HG03066 (cell line): Measurements from ENCODE around the gene LYRM9.
"Not testable (repeated sequence)": the region's sequence is repeated elsewhere in the genome, so short reads cannot be mapped to it uniquely, and the experiment has no call there.

Source experiments
- ATAC-seq: cut with Tn5 transposase; IDR thresholded peaks from one replicate; pipeline ENCODE4 v1.9.1; 2021; ENCODE audit warnings: low read depth; ENCODE audit not compliant: unreplicated experiment

Gene LYRM9

DNA sequence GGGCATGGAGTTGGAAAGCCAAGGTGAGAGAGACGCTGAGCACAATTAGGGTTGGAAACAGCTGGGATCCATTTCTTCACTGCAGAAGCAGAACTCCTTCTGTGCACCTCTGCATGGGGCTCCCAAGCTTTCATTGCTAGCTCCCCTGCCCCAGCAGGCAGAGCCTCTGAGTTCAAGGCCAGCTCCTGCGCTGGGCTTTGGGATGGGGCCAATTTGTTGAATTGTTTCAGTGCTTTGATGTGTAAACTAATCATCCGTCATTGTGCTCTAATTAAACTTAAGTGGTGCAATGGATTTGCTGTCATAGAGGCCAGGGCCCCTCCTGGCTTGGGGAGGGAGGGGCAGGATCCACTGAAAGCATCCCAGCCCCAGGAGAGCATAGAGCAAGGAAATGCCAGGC is 13.5 kb upstream of the LYRM9 start:
- no peak for ATAC-seq

DNA sequence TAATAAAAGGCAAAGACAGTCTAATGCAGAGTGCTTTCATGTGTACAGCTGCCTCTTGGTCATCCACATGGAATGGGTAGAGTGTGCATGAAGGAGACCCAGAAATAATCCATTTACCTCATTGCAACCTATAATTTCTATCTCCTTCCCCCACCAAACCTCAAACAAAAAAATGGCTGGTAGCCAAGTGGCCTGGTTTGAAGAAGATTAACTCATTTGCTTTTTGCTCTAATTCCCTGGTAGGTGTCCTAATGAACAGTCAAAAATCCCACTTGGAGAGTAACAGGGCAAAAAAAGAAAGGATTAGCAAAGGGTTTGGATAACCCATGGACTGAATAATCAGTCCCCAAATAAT is 13.0 kb upstream of the LYRM9 start:
- no peak for ATAC-seq

DNA sequence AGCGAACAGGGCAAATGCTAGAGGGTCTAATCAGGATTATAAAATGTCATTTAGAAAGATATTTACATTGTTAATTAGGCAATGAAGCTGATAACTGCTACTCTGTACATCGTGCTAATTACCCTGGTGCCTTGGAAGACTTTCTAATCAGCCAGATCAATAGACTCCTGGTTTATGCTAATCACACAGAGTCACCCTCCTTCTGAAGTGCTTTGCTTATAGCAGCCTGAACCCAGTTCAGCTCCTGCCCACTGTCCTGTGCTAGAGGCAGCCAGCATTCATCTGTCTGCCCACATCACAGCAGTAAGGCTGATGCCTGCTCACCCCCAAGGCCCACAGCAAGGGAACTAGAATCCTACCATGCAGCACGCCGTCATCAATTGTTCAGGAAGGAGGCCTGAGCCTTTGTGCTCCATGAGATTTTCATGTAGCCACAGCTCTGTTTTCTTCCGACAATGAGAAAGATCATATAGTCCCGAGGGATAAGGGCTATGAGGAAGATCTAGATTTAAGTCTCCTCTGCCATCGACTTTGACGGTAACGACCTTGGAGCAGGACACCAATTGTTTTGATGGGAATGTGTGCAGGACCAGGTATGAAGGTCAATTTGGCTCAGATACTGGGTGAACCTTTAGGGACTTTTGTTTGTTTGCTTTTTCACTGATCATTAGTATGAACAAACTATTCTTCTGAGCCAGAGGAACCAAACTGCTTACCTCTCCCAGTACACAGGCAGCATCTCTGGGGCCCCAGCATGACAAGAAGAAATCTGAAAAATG is 12.5 kb upstream of the LYRM9 start:
- no peak for ATAC-seq

DNA sequence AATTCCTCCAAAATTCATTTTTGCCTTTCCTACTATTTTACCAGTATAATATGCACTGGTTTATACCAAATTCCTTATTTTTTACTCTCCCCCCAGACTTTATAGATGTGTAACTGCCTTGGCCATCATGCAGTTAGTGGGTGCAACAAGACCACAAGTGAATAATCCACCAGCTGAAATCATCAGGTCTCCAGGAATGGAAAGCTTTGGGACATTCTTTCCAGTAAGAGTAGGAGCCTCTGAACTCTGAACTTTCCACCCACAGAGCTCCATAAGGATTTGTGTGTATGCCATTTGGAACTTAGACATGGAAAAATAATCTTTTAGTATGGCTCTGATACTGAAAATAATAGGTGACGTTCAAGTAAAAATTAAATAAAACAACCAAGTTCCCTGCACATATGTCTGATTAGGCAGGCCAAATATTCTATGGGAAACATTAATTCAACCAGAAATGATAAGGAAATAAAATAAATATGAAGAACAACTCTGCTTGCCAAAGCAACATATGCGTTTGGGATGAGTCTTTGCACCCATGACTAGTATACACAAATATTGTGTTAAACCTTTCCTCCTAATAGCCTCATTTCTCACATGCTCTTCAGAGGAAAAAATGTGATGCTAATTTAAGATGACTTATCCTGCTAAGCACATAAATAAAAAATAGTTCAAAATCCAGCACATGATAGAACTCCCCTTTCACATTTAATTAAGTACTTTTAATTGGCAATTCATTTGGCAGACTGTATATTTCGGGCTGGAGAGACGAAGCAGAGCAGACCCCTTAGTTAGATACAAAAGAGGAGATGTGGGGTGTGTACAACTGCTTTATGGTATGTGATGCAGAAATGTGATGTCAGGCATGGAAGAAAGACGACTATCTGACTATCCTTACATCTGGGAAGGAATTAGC is 11.6 kb upstream of the LYRM9 start:
- no peak for ATAC-seq

DNA sequence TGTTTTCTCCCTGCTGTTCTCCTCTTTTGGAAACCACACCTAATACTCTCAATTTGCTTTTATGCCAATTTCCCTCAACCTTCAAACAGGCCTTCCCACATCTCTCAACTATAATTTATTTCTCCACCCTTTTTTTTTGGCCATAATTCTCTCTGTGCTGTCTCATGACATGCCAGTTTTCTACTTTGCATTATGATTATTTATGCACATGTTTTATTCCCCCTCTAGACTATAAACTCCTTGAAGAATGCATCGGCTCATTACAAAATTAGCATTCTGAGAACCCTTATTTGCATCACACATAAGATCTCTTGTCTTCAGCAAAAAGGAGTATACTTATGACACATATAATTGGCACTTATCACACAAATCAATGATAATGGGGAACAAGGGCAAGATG is 10.9 kb upstream of the LYRM9 start:
- ATAC-seq, result no peak

DNA sequence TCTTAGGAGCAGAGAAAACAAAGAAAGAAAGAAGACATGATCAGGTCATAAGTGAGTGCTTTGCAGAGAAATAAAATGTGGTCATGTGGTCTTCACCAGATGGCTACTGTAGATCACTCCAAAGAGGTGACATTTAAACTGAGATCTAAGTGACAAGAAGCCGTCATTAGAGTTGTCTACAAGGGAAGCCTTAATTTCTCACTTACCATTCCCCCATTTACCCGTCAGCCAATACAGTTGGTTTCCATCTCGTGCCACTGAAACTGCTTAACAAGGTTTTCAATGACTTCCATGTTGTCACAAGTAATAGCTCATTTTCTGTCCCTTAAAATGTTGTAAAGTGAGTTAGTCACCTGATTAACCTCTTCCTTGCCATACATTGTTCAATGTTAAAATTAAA is 6.4 kb upstream of the LYRM9 start:
- no peak for ATAC-seq

DNA sequence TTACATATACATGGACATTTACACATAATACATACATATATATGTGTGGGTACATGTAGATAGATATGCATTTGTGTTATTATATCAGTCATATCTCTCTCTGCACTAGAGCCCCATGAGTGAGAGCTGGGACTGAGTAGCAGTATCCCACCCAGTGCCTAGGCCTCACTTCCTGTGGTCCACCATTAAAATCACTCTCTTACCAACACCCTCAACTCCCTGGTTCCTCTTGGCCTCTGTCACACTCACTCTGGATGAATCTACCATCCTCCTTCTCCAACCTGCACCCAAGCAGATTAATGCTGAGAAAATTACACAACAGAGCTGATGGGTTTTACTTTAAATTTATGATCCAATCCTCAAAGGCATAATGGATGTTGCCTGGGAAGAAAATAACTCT is 4.9 kb upstream of the LYRM9 start:
- no peak for ATAC-seq

DNA sequence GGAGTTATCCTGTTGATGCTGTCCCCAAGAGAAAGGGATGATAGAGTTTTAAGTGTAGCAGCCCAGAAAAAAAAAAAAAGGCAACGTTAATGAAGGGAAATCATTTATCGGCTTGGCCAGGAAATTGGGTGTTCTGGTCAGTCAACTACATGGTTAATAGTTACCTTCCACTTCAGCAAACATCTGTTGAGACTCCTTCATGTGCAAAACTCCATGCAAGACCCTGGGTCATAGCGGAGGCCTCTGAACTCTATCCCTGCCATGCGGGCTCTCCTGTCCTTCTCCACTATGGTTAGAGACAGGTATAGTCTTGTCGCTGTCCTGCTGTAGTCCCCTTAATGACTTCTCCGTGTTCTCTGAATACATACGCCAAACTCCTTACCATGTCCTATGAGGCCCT is 3.5 kb upstream of the LYRM9 start:
- no peak for ATAC-seq

DNA sequence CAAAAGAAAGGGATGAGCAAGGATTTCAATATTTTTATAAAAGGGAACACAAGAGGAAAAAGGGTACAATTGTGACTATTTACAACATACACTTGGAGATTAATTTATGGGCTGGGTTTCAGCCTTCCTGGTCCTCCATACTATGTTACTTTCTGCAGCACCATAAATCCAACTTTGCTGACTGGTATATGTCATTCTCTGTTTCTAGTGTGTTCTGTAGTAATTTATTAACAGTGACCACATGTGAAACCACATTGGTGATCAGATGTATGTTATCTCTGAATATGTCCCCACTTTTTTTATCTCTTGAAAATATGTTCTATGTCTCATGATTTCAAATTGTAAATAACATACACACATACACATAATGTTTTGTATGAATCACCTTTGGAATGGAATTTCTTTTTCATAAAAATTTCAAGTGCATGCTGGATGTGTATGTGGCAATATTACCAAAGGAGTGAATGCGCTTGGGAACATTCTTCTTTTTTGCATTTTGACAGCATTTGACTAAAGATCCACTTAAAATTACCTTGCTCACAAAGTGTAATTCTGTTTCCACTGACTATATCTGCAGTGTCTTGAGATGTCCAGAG is 2.9 kb upstream of the LYRM9 start:
- ATAC-seq, result no peak

DNA sequence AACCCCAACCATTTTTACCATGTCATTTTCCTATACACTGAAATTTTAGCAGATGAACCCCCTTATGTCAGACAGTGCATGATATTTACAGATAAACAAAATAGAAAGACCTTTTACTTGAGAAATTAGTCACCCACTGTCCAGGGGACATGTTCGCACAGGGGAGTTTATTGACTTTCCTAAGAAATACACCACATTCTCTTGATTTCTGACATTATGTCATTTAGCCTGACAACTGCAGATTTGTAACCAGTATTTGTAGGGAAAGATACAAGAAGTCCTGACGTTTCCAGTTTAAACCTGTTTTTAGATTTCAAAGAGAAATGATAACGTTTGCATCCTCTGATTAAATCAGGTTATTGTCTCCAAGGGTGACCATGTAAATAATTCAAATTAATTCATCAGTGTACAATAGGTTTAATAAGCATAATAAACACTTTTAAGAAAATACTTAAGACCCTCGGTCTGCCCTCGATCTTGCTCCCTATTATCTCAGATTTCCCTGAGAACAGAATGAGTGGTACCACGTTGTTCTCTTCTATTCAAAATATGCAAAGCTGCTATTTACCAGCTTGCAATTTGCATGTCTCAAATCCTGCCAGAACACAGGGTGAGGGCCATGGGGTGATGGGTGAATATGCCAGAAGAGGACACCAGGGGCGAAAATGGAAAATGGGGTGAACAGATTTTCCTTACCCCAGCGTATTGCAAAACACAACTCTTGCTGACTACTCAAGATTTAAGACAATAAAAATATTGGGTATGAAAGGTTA is 2.1 kb upstream of the LYRM9 start:
- ATAC-seq, result no peak

DNA sequence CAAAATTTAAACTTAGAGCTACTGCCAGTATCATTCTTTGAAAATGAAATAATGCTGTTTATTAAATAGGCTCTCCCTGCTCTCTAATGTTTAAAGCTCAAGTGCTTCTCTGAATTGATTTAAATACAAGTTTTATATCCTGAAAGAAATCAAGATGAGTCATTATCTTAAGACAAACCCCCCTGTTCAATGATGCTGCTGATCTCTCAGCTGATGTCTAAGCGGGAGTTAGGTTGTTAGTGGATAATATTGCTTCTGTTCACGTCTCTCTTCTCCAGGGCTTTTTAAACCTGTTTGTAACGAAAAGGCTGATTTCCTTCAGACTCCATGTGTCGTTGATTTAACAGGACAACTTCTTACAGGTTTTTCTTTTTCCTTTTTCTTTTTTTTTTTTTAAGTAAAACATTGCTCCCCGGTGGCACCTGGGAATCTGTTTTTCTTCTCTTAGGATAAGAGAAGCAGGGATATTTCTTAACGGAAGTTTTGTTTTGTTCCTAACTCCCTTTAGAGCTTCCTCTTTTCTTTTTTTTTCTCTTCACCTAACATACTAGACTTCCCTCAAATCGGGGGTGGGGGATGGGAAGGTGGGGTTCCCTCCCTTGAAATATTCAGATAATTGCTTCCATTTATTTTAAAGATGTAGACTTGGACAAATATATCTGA is 807 bp upstream of the LYRM9 start:
- ATAC-seq, result no peak

DNA sequence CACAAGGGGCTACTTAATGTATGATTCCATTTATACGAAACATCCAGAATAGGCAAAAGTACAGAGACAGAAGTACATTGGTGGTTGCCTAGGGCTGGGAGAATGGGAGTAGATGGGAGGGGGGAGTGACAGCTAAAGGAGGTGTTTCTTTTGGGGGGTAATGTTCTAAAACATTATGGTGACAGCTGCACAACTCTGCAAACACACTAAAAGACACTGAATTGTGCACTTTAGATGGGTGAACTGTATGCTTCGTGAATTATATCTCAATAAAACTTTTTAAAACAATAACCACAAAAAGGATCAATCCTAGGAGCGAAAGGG is 661 bp downstream of the LYRM9 start:
- ATAC-seq, result no peak

DNA sequence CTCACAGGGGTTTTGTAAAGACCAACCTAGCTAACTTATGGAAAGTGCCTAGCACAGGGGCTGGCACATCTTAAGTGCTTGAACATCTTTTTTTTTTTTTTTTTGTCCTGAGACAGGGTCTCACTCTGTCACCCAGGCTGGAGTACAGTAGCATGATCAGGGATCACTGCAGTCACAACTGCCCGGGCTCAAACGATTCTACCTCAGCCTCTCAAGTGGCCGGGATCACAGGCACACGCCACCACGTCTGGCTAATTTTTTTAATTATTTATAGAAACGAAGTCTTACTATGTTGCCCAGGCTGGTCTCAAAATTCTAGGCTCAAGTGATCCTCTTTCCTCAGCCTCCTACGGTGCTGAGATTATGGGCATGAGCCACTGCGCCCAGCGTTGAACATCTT is 1.3 kb downstream of the LYRM9 start:
- no peak for ATAC-seq

DNA sequence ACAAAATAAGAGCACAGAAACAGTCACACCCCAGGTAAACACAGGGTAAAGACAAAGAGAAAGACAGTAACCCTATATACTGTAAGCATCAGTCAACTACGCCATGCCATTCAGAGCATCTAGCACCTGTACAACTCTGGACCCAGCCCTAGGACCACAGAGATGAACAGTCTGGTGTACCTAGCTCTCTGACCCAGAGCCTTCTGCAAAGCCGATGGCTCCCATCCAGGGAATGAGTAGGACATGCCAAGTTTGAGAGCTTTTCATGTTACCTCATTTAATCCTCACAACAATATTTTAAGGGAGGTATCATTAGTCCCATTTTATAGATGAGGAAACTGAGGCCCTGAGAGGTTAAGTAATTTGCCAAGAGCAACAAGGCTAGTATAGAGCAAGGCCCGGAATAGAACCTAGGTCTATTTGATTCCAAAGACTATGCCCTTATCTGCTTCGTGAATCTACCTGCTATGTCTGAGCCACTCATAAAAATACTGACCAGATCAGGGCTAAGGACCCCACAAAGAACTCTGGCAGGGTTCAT is 3.4 kb downstream of the LYRM9 start:
- ATAC-seq, result no peak

DNA sequence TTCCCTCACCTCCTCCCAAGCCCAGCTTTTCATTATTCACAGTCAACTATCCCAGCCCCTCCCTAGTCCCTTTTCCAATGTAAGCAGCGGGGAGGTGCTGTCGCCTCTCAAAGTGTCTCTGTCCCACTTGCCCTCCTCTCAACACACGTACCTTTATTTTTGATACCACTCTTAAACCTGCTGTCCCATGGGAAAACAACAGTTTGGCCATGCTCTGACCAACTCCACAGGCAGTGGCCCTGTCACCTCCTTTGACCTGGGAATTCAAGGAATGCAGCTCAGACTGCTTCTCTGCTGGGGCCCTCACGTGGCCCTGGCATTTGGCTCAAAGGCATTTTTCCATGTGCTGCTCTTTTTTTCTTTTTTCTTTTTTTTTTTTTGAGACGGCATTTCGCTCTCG is 4.2 kb downstream of the LYRM9 start:
- no peak for ATAC-seq

DNA sequence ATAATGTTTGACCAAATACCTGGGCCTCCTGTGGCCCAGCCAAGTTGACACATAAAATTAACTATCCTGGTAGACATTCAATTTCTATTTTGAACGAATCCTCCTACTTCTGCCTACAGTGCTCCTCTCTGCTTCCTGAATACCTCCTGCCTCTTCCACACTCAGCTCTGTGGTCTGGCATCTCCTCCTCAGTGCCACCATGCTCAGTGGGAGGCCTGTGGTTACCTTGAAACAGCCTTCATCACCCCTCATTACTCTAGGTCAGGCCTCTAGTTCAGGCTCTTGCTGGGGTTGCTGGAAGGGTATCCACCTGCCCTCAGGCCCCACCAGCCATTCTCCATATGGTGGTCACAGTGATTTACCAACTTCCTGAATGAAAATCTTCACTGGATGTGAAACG is 5.1 kb downstream of the LYRM9 start:
- ATAC-seq, result no peak

DNA sequence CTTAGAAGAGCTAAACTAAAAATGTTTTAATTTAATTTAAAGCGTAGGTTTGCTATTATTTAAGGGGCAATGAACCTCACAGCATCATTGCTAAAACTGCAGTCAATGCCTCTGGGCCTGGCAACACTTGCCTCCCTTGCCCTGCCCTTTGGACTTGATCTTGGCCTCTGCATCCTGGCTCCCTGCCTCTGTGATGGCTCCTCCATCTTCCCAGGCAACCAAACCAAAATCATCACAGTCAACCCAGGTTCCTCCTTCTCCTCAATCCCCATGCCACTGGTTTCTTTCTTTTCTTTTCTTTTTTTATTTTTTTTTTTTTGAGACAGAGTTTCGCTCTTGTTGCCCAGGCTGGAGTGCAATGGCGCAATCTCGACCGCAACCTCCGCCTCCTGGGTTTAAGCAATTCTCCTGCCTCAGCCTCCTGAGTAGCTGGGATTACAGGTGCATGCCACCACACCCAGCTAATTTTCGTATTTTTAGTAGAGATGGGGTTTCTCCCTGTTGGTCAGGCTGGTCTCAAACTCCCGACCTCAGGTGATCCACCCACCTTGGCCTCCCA is 6.7 kb downstream of the LYRM9 start:
- ATAC-seq, result not testable (repeated sequence)

DNA sequence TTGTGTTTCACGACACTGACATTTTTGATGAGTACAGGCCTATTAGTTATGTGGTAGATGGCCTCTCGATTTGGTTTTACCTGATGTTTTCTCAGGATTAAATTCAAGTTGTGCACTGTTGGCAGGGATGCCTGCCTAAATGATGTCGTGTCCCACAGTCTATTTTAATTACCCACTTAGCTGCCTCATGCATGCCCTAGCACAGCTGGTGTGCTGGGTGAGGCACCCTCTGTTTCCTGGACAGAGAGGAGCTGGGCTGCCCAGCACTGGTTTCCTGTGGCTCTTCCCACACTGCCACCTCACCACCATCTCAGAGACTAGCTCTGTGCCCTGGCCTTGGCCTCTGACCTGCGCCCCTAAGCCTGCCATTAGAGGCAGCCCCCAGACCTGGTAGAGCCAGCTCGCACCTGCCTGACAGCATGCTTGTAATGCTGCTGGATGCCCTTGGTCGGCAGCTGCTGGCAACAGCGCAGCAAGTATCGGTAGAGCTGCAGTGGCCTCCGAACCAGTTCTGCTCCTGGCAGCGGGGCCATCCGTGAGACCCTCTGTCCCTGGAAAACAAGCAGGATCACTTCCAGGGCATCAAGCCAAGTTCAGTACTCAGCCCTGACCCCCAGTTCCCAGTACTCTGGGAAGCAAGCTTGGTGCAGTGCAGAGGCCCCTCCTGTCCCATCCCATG is 10.9 kb downstream of the LYRM9 start:
- no peak for ATAC-seq

DNA sequence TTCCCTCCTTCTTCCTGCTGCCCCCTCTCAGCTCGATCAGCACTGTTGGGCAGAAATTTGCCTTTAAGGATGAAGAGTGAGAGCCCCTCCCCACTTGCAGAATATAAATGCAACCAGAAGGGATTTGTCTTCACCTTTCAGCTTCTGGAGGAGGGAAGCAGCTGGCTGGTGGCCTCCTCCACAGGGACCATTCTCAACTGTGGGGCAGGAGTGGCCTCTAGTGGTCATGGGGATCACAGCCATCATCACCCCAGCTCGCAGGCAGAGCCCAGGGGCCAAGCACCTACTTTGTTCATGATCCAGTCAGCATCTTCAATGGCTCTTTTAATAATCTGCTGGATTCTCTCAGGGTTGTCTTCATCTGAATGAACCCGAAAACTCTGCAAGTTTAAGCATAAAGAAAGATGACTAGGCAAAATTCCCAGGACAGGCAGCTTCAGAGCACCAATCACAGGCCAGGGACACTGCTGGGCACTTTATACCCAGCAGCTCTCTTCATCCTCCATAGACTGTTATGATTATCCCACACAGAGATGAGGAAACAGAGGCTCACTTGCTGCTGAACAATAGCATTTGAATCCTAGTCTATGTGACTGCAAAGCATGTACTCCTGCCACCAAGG is 13.1 kb downstream of the LYRM9 start:
- ATAC-seq, result no peak
